Karpas-422 (cell line): ENCODE measurements around the gene FGD5. TPM values are rescaled to one million over a fixed set of nuclear protein-coding genes. Genes with fewer than 3 reads are reported as not detected.

Source experiments
- DNase-seq: peaks from one replicate; pipeline ENCODE4 v3.0.0-alpha.2; 2015
- H2AFZ ChIP-seq: fragments of 200-600 bp; sonication (generic); 2 replicates; pipeline ENCODE4 v1.6.1; 2014; ENCODE audit warnings: antibody characterized with exemption, low read length, mixed read lengths
- H3K27ac ChIP-seq: fragments of 200-600 bp; sonication (generic); 2 replicates; pipeline ENCODE4 v1.5.1; 2014; ENCODE audit warnings: mild to moderate bottlenecking, low read length, moderate library complexity
- H3K27me3 ChIP-seq: fragments of 200-600 bp; sonication (generic); 2 replicates; pipeline ENCODE4 v1.6.1; 2014; ENCODE audit warnings: low read length, mixed read lengths
- H3K36me3 ChIP-seq: fragments of 200-600 bp; sonication (generic); 2 replicates; pipeline ENCODE4 v1.6.1; 2014; ENCODE audit warnings: low read length, mixed read lengths; ENCODE audit not compliant: insufficient read depth
- H3K4me1 ChIP-seq: fragments of 200-600 bp; sonication (generic); 2 replicates; pipeline ENCODE4 v1.6.1; 2014; ENCODE audit warnings: mild to moderate bottlenecking, low read length, mixed read lengths
- H3K4me2 ChIP-seq: fragments of 200-600 bp; sonication (generic); 2 replicates; pipeline ENCODE4 v1.6.1; 2014; ENCODE audit warnings: low read length, low read depth, mild to moderate bottlenecking; ENCODE audit not compliant: poor library complexity, severe bottlenecking
- H3K4me3 ChIP-seq: fragments of 200-600 bp; sonication (generic); 2 replicates; pipeline ENCODE4 v1.5.1; 2014; ENCODE audit warnings: mild to moderate bottlenecking, antibody characterized with exemption, low read length, mixed read lengths
- H3K79me2 ChIP-seq: fragments of 200-600 bp; sonication (generic); 2 replicates; pipeline ENCODE4 v1.6.1; 2014; ENCODE audit warnings: mild to moderate bottlenecking, low read length, mixed read lengths
- H3K9ac ChIP-seq: fragments of 200-600 bp; sonication (generic); 2 replicates; pipeline ENCODE4 v1.6.0; 2014; ENCODE audit warnings: low read length
- H3K9me2 ChIP-seq: fragments of 200-600 bp; sonication (generic), shearing (Covaris generic); replicated peaks from 2 replicates; pipeline ENCODE4 v1.6.0; 2014; ENCODE audit warnings: mild to moderate bottlenecking, low read length, moderate library complexity; ENCODE audit not compliant: insufficient read depth
- H3K9me3 ChIP-seq: fragments of 300-700, 200-600 bp; sonication (generic); 2 replicates; pipeline ENCODE4 v1.6.1; 2014; ENCODE audit warnings: low read length, mixed read lengths
- H4K20me1 ChIP-seq: fragments of 200-600 bp; sonication (generic); 2 replicates; pipeline ENCODE4 v1.6.1; 2014; ENCODE audit warnings: mild to moderate bottlenecking, antibody characterized with exemption, low read length, low read depth; ENCODE audit not compliant: insufficient read depth
- total RNA-seq: library from RNA; depleted of rRNA; stranded (reverse); fragments of >200 nt; shearing (Covaris generic); gene quantifications from 2 replicates; pipeline ENCODE4 v1.2.3, GENCODE V29; 2014; ENCODE audit warnings: low replicate concordance

Gene FGD5
- total RNA-seq, 1 experiment from 2014 or later = not detected

- H3K79me2 ChIP-seq = no peaks in the 10 kb centered on the region
- H3K4me2 ChIP-seq = no peak overlapping the region
- DNase-seq = no peak
- H3K4me1 ChIP-seq = no peaks in the 10 kb centered on the region
- no peaks in the 10 kb centered on the region for H3K9me2 ChIP-seq
- no peak overlapping the region for H3K27ac ChIP-seq
- H4K20me1 ChIP-seq = no peaks in the 10 kb centered on the region
- no peaks in the 10 kb centered on the region for H3K36me3 ChIP-seq
- no peaks in the 10 kb centered on the region for H3K9me3 ChIP-seq
- H3K9ac ChIP-seq = no peak overlapping the region
- no peak overlapping the region for H2AFZ ChIP-seq
- no peak overlapping the region for H3K4me3 ChIP-seq
- H3K27me3 ChIP-seq = no peaks in the 10 kb centered on the region
Observed at GRCh38 chr3:14812196-14812790, 6.5 kb upstream of the FGD5 start.

DNA sequence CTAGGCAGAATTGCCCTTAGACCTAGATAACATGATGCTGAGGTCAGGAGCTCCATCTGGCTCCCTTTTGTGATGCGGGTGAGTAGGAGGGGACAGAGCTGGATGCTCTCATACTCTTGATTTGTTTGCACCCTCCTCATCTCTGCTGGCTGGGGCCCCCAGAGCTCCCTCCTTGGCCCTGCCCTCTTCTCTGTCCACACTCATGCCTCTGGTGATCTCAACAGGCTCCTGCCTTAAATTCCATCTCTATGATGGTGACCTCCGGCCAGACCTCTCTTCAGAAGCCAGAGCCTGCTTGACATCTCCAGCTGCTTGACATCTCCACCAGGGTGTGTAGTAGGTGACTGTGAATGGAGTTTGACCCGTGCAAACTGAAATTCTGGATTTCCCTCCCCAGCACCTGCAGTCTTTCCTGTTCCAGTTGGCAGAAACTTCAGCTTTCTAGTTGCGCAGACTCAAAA is 4.3 kb upstream of the FGD5 start:
- Histone ChIP-seq H3K4me2 (no peak overlapping the region), H3K9ac (no peak overlapping the region), H3K9me2 (no peaks in the 10 kb centered on the region), H3K36me3 (no peaks in the 10 kb centered on the region), H4K20me1 (no peaks in the 10 kb centered on the region), H3K79me2 (no peaks in the 10 kb centered on the region), H3K9me3 (no peaks in the 10 kb centered on the region), H3K27me3 (no peaks in the 10 kb centered on the region), H2AFZ (no peak overlapping the region), H3K4me3 (no peak overlapping the region), H3K27ac (no peak overlapping the region), H3K4me1 (no peaks in the 10 kb centered on the region)
- DNase-seq = no peak

DNA sequence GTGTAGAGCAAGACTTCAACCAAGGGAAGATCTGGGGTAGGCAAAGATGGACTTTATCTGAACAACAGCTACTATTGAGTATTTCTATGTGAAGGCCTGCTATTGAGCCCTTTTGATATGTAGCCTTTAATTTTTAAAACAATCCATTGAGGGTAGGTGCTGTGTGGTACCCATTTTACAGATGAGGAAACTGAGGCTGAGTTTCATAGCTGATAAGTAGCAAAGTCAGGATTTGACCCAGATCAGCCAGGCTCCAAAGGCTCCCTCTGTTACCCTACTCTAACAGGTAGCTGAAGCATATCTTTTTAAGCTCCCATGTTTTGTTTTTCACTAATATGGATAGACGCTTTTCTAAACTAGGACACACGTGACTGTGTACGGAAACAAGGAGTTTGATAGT is 2.4 kb upstream of the FGD5 start:
- Histone ChIP-seq H3K79me2 (no peaks in the 10 kb centered on the region), H4K20me1 (no peaks in the 10 kb centered on the region), H3K4me3 (no peak overlapping the region), H3K9me2 (no peaks in the 10 kb centered on the region), H3K4me1 (no peaks in the 10 kb centered on the region), H3K36me3 (no peaks in the 10 kb centered on the region), H3K27me3 (no peaks in the 10 kb centered on the region), H3K9me3 (no peaks in the 10 kb centered on the region), H2AFZ (no peak overlapping the region), H3K9ac (no peak overlapping the region), H3K27ac (no peak overlapping the region), H3K4me2 (no peak overlapping the region)
- no peak for DNase-seq

DNA sequence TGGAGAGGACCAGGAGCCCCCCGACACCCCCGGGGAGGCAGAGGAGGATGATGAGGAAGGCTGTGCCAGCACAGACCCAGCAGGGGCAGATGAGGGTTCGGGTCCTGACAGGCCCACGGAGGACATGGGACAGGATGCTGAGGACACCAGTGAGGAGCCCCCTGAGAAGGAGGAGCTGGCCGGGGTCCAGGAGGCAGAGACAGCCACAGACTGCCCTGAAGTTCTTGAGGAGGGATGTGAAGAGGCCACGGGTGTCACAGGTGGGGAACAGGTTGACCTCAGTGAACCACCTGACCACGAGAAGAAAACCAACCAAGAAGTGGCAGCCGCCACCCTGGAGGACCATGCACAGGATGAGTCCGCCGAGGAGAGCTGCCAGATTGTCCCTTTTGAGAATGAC is 909 bp downstream of the FGD5 start:
- no peaks in the 10 kb centered on the region for H3K4me1 ChIP-seq
- no peaks in the 10 kb centered on the region for H3K9me3 ChIP-seq
- H4K20me1 ChIP-seq = no peaks in the 10 kb centered on the region
- no peaks in the 10 kb centered on the region for H3K79me2 ChIP-seq
- no peaks in the 10 kb centered on the region for H3K36me3 ChIP-seq
- no peaks in the 10 kb centered on the region for H3K9me2 ChIP-seq
- no peaks in the 10 kb centered on the region for H3K27me3 ChIP-seq
- no peak for DNase-seq
- H3K9ac ChIP-seq = no peak overlapping the region
- H3K4me2 ChIP-seq = no peak overlapping the region
- no peak overlapping the region for H2AFZ ChIP-seq
- H3K4me3 ChIP-seq = no peak overlapping the region
- no peak overlapping the region for H3K27ac ChIP-seq

DNA sequence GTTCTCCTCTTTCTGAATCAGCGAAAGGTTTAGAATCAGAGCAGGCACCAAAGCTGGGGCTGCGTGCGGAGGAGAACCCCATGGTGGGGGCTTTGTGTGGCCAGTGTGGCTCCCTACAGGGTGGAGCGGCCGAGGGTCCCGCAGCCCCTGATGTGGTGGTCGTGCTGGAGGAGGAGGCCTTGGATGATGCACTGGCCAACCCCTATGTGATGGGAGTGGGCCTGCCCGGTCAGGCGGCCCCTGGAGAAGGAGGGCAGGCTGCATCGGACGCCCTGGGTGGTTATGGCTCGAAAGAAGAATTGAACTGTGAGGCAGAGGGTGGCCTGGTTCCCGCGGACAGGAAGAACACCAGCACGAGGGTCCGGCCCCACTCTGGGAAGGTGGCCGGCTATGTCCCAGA is 1.4 kb downstream of the FGD5 start:
- Histone ChIP-seq H3K9ac (no peak overlapping the region), H3K36me3 (no peaks in the 10 kb centered on the region), H3K27ac (no peak overlapping the region), H3K27me3 (no peaks in the 10 kb centered on the region), H3K79me2 (no peaks in the 10 kb centered on the region), H3K4me3 (no peak overlapping the region), H3K4me2 (no peak overlapping the region), H3K9me3 (no peaks in the 10 kb centered on the region), H3K9me2 (no peaks in the 10 kb centered on the region), H4K20me1 (no peaks in the 10 kb centered on the region), H2AFZ (no peak overlapping the region), H3K4me1 (no peaks in the 10 kb centered on the region)
- no peak for DNase-seq

DNA sequence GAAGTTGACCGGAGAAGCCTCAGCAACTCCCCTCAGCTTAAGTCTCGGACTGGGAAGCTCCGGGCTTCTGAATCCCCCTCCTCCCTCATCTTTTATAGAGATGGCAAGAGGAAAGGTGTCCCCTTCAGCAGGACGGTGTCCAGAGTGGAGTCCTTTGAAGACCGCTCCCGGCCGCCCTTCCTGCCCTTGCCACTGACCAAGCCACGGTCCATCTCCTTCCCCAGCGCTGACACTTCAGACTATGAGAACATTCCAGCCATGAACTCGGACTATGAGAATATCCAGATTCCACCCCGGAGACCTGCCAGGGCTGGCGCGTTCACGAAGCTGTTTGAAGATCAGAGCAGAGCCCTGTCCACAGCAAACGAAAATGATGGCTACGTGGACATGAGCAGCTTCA is 2.4 kb downstream of the FGD5 start:
- Histone ChIP-seq H3K79me2 (no peaks in the 10 kb centered on the region), H3K27me3 (no peaks in the 10 kb centered on the region), H3K4me1 (no peaks in the 10 kb centered on the region)

DNA sequence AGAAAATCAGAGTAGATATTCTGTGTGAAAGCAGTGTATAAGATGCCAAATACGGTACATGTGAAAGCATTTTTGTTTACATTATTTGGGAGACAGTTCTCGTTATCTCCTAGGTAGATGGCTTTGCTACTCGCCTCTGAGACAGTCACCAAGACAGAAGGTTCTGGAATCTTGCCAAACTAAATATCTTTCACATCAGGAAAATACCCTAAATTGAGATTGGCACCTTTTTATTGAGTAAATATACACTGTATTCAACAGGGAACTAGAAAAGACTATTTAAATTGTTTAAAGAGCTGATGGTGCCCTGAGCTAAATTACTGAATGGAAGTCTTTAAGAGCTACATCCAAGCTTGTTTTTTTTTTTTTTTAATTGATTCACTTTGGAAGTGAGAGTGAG is 3.4 kb downstream of the FGD5 start:
- Histone ChIP-seq H3K4me1 (no peaks in the 10 kb centered on the region), H3K9ac (no peak overlapping the region), H3K9me3 (no peaks in the 10 kb centered on the region), H3K9me2 (no peaks in the 10 kb centered on the region), H3K36me3 (no peaks in the 10 kb centered on the region), H3K27me3 (no peaks in the 10 kb centered on the region), H4K20me1 (no peaks in the 10 kb centered on the region), H3K4me3 (no peak overlapping the region), H3K79me2 (no peaks in the 10 kb centered on the region), H3K4me2 (no peak overlapping the region), H2AFZ (no peak overlapping the region), H3K27ac (no peak overlapping the region)
- no peak for DNase-seq

More for the DNA sequence above, 2.4 kb downstream of the FGD5 start:
- Histone ChIP-seq H3K36me3 (no peaks in the 10 kb centered on the region), H3K9ac (no peak overlapping the region), H4K20me1 (no peaks in the 10 kb centered on the region), H2AFZ (no peak overlapping the region), H3K4me2 (no peak overlapping the region), H3K4me3 (no peak overlapping the region), H3K9me3 (no peaks in the 10 kb centered on the region), H3K27ac (no peak overlapping the region), H3K9me2 (no peaks in the 10 kb centered on the region)
- DNase-seq = no peak

- Histone ChIP-seq H3K4me2 (no peak overlapping the region), H3K27me3 (no peaks in the 10 kb centered on the region), H3K4me1 (no peaks in the 10 kb centered on the region), H3K9me2 (no peaks in the 10 kb centered on the region), H4K20me1 (no peaks in the 10 kb centered on the region), H2AFZ (no peak overlapping the region), H3K4me3 (no peak overlapping the region), H3K79me2 (no peaks in the 10 kb centered on the region), H3K9me3 (no peaks in the 10 kb centered on the region), H3K27ac (no peak overlapping the region), H3K9ac (no peak overlapping the region), H3K36me3 (no peaks in the 10 kb centered on the region)
- DNase-seq = no peak
Observed at GRCh38 chr3:14822670-14823390, 4.1 kb downstream of the FGD5 start.
